ENCODE results near the gene S100A13.
"Not testable (repeated sequence)": the region's sequence is repeated elsewhere in the genome, so short reads cannot be mapped to it uniquely, and the experiment has no call there.

S100A13 gene

GRCh38 chr1:153648000-153648643 lies 20.8 kb upstream of the S100A13 start:
- DNase-seq, result no peak

GRCh38 chr1:153647346-153647714 lies 20.0 kb upstream of the S100A13 start:
- DNase-seq, result no peak

GRCh38 chr1:153646672-153647345 lies 19.5 kb upstream of the S100A13 start:
- no peak for DNase-seq

- DNase-seq, result no peak
These were observed 16.5 kb upstream of the S100A13 start for GRCh38 chr1:153643816-153644215.

- no peak for DNase-seq
These were observed 15.8 kb upstream of the S100A13 start for GRCh38 chr1:153643100-153643499.

- no peak for DNase-seq
These were observed 14.9 kb upstream of the S100A13 start for GRCh38 chr1:153642161-153642560.

- no peak for DNase-seq
These were observed 13.6 kb upstream of the S100A13 start for GRCh38 chr1:153640861-153641260.

- not testable (repeated sequence) for DNase-seq
These were observed 12.9 kb upstream of the S100A13 start for GRCh38 chr1:153640213-153640612.

GRCh38 chr1:153639280-153639679 lies 12.0 kb upstream of the S100A13 start:
- DNase-seq, result no peak

- no peak for DNase-seq
These were observed 11.0 kb upstream of the S100A13 start for GRCh38 chr1:153638261-153638660.

GRCh38 chr1:153636312-153636711 lies 9.0 kb upstream of the S100A13 start:
- no peak for DNase-seq

GRCh38 chr1:153635872-153636271 lies 8.6 kb upstream of the S100A13 start:
- no peak for DNase-seq

GRCh38 chr1:153633754-153634665 lies 6.7 kb upstream of the S100A13 start, which contains the start of gene CHTOP:
CHTOP (plus strand) TSS chr1:153634066; CDS start chr1:153636589, 2,523 bp downstream.
- peak; percentile 99 for DNase-seq

GRCh38 chr1:153633161-153633753 lies 6.0 kb upstream of the S100A13 start:
- no peak for DNase-seq

GRCh38 chr1:153631047-153632022 lies 4.0 kb upstream of the S100A13 start:
- peak; percentile 31 for DNase-seq

GRCh38 chr1:153630384-153630783 lies 3.1 kb upstream of the S100A13 start:
- DNase-seq, result no peak

GRCh38 chr1:153629971-153630370 lies 2.7 kb upstream of the S100A13 start:
- no peak for DNase-seq

- no peak for DNase-seq
These were observed 2.0 kb upstream of the S100A13 start for GRCh38 chr1:153629343-153629665.

GRCh38 chr1:153628638-153629342 lies 1.5 kb upstream of the S100A13 start:
- no peak for DNase-seq

GRCh38 chr1:153627715-153628626 lies 666 bp upstream of the S100A13 start, which contains the start of gene S100A1:
S100A1 (plus strand) TSS chr1:153628434; CDS start chr1:153630522, 2,088 bp downstream.
- DNase-seq, result no peak

Measured in fibroblast of skin of scalp (primary cell).